ENCODE data around the gene PAFAH1B2.
"Not testable (repeated sequence)": the region's sequence is repeated elsewhere in the genome, so short reads cannot be mapped to it uniquely, and the experiment has no call there.

PAFAH1B2 gene

DNA sequence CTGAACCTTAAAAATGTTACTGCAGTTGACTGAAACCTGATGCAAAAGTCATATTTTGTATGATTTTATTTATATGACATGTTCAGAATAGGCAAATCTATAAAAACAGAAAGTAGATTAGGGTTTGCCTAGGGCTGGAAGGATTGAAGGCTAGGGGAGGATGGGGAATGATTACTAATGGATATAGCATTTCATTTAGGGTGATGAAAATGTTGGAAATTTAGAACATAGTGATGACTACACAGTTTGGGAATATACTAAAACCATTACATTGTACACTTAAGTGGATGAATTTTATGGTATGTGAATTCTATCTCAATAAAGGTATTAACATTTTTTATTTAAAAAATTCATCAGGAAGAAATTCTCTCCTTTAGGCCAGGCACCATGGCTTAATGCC is 22.9 kb upstream of the PAFAH1B2 start:
- Histone ChIP-seq H3K36me3 (no peaks in the 10 kb centered on the region), H3K4me3 (no peak overlapping the region), H3K4me2 (no peak overlapping the region), H3K27me3 (no peaks in the 10 kb centered on the region), H3K4me1 (no peaks in the 10 kb centered on the region), H3K9ac (no peak overlapping the region), H3K9me3 (replicated peaks in 1 of 11) (no peaks in the 10 kb centered on the region), H3K27ac (no peak overlapping the region), H4K20me1 (no peaks in the 10 kb centered on the region)
- no peak for TF ChIP-seq Cebpa-rat (IDR thresholded peaks at IDR 0.05)

- no peak for TF ChIP-seq Cebpa-rat (IDR thresholded peaks at IDR 0.05)
- Histone ChIP-seq H3K9me3 (replicated peaks in 1 of 11) (no peaks in the 10 kb centered on the region), H4K20me1 (no peaks in the 10 kb centered on the region)
Measured at GRCh38 chr11:117122556-117122955, 21.5 kb upstream of the PAFAH1B2 start.

DNA sequence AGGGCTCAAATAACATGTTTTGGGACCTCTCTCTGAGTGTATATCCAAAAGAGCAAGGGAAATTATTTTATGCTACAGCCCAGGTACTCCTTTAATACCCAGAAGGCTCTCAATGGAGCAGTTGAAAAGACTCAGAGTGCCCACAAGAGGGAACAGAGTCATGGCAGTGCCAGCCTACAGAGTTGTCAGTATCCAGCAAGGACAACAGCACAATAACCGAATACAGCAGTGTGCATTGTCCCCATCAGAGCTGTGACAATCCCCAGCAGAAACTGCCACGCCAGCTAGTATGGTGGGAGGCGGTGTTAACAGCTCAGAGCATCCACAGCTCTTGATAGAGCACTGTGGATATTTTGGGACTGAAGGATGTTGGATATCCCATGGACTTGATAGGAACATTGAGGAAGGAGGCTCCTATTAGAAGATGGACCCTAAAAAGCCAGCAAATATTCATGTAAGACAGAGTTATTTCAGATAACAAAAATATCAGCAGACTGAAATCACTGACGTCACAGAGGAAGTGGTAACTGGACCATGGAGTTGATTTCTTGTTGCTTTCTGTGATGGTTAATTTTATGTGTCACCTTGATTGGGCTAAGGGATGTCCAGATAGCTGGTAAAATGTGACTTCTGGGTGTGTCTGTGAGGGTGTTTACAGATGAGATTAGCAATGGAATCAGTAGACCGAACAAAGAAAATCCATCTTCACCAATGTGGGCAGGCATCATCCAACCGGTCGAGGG is 17.7 kb upstream of the PAFAH1B2 start:
- no peak for TF ChIP-seq Cebpa-rat (IDR thresholded peaks at IDR 0.05)
- Histone ChIP-seq H3K4me1 (peaks cover 0 to 7% (median 0%) of the 10 kb centered on the region in 10 experiments; a peak in 3 of 20 replicates), H3K4me3 (no peak overlapping the region), H3K9ac (no peak overlapping the region), H3K27ac (no peak overlapping the region), H3K4me2 (0 out of 22 replicates have a peak overlapping the region, but pooled peaks of 2 of the 11 experiments have one; percentile 1 to 7), H3K36me3 (no peaks in the 10 kb centered on the region), H3K9me3 (replicated peaks in 1 of 11) (no peaks in the 10 kb centered on the region), H3K27me3 (no peaks in the 10 kb centered on the region), H4K20me1 (no peaks in the 10 kb centered on the region)

More at GRCh38 chr11:117122556-117122955, 21.5 kb upstream of the PAFAH1B2 start:
- Histone ChIP-seq H3K4me2 (no peak overlapping the region), H3K36me3 (no peaks in the 10 kb centered on the region), H3K4me1 (peaks cover 0 to 7% (median 0%) of the 10 kb centered on the region in 10 experiments; a peak in 3 of 20 replicates), H3K27me3 (no peaks in the 10 kb centered on the region), H3K27ac (no peak overlapping the region), H3K4me3 (no peak overlapping the region), H3K9ac (no peak overlapping the region)

- Histone ChIP-seq H3K9me3 (replicated peaks in 1 of 11) (no peaks in the 10 kb centered on the region), H3K4me2 (0 out of 22 replicates have a peak overlapping the region, but pooled peaks of 1 of the 11 experiments have one; percentile 1), H4K20me1 (no peaks in the 10 kb centered on the region), H3K4me1 (peaks cover 0 to 7% (median 0%) of the 10 kb centered on the region in 10 experiments; a peak in 3 of 20 replicates), H3K27me3 (no peaks in the 10 kb centered on the region), H3K27ac (no peak overlapping the region), H3K9ac (no peak overlapping the region), H3K4me3 (no peak overlapping the region), H3K36me3 (no peaks in the 10 kb centered on the region)
- TF ChIP-seq Cebpa-rat (IDR thresholded peaks at IDR 0.05), result no peak
Measured at GRCh38 chr11:117127171-117127901, 16.8 kb upstream of the PAFAH1B2 start.

GRCh38 chr11:117128289-117128688 is 15.8 kb upstream of the PAFAH1B2 start:
- H3K27me3 ChIP-seq, result no peaks in the 10 kb centered on the region
- no peak overlapping the region for H3K4me2 ChIP-seq
- H3K9ac ChIP-seq, result no peak overlapping the region
- H3K9me3 ChIP-seq (replicated peaks in 1 of 11), result no peaks in the 10 kb centered on the region
- no peak overlapping the region for H3K27ac ChIP-seq
- peaks cover 0 to 9% (median 0%) of the 10 kb centered on the region in 10 experiments; a peak in 4 of 20 replicates for H3K4me1 ChIP-seq
- H3K36me3 ChIP-seq, result no peaks in the 10 kb centered on the region
- TF ChIP-seq Cebpa-rat (IDR thresholded peaks at IDR 0.05), result no peak
- no peak overlapping the region for H3K4me3 ChIP-seq
- H4K20me1 ChIP-seq, result no peaks in the 10 kb centered on the region

- H3K27me3 ChIP-seq; H3K27ac ChIP-seq; H3K36me3 ChIP-seq; H3K4me2 ChIP-seq; H3K9ac ChIP-seq; H3K4me3 ChIP-seq; H3K9me3 ChIP-seq (replicated peaks in 1 of 11); H3K4me1 ChIP-seq; H4K20me1 ChIP-seq: not testable (repeated sequence)
Measured at GRCh38 chr11:117130396-117130795, 13.7 kb upstream of the PAFAH1B2 start.

GRCh38 chr11:117130879-117131278 is 13.2 kb upstream of the PAFAH1B2 start:
- no peak overlapping the region for H3K4me2 ChIP-seq
- no peak for TF ChIP-seq Cebpa-rat (IDR thresholded peaks at IDR 0.05)
- no peak overlapping the region for H3K4me3 ChIP-seq
- H3K27ac ChIP-seq, result no peak overlapping the region
- H4K20me1 ChIP-seq, result no peaks in the 10 kb centered on the region
- no peak overlapping the region for H3K9ac ChIP-seq
- H3K4me1 ChIP-seq, result peaks cover 0 to 9% (median 0%) of the 10 kb centered on the region in 10 experiments; a peak in 4 of 20 replicates
- H3K27me3 ChIP-seq, result no peaks in the 10 kb centered on the region
- no peaks in the 10 kb centered on the region for H3K36me3 ChIP-seq
- H3K9me3 ChIP-seq (replicated peaks in 1 of 11), result no peaks in the 10 kb centered on the region

GRCh38 chr11:117134431-117134830 is 9.7 kb upstream of the PAFAH1B2 start:
- H3K9me3 ChIP-seq (replicated peaks in 1 of 11), result no peaks in the 10 kb centered on the region
- no peak overlapping the region for H3K4me3 ChIP-seq
- no peaks in the 10 kb centered on the region for H3K36me3 ChIP-seq
- no peak for TF ChIP-seq Cebpa-rat (IDR thresholded peaks at IDR 0.05)
- no peak overlapping the region for H3K4me2 ChIP-seq
- H3K4me1 ChIP-seq, result peaks cover 0 to 3% (median 0%) of the 10 kb centered on the region in 10 experiments; a peak in 1 of 20 replicates
- no peak overlapping the region for H3K9ac ChIP-seq
- no peaks in the 10 kb centered on the region for H3K27me3 ChIP-seq
- H4K20me1 ChIP-seq, result no peaks in the 10 kb centered on the region
- H3K27ac ChIP-seq, result no peak overlapping the region

- H3K9ac ChIP-seq; H3K27ac ChIP-seq; H3K4me1 ChIP-seq; H3K27me3 ChIP-seq; H4K20me1 ChIP-seq; H3K4me2 ChIP-seq; H3K4me3 ChIP-seq; H3K9me3 ChIP-seq (replicated peaks in 1 of 11); H3K36me3 ChIP-seq: not testable (repeated sequence)
Measured at GRCh38 chr11:117134979-117135378, 9.1 kb upstream of the PAFAH1B2 start.

- H3K9me3 ChIP-seq (replicated peaks in 1 of 11); H4K20me1 ChIP-seq; H3K27me3 ChIP-seq; H3K4me1 ChIP-seq; H3K36me3 ChIP-seq; H3K4me2 ChIP-seq; H3K9ac ChIP-seq; H3K27ac ChIP-seq; H3K4me3 ChIP-seq: not testable (repeated sequence)
Measured at GRCh38 chr11:117137223-117138086, 6.6 kb upstream of the PAFAH1B2 start.
